ENCODE measurements around the gene LHFPL6. TPM values are rescaled to one million over a fixed set of nuclear protein-coding genes. Genes with fewer than 3 reads are reported as not detected.

Gene LHFPL6
- total RNA-seq, 2 donors from 2014 or later: 0.53 to 2.8 TPM

DNA sequence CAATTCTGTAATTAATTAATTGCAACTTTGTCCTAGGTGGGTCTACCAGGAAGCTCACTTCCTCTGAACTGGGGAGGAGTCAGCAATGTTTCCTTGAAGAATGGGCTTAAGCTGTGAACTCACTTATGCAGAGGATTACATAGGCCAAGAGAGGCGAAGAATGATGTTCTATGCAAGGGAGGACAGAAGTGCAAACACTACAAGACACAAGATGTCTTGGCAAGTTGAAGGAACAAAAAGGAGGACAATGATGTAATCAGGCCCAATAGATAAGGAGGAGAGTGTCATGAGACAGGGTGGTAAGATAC lies 275.9 kb downstream of the LHFPL6 start:
- no peak overlapping the region for H3K4me3 Mint-ChIP-seq
- peaks cover 3% of the 10 kb centered on the region for H3K4me1 Mint-ChIP-seq
- H3K27me3 Mint-ChIP-seq (ENCODE audit: insufficient read depth): peaks cover 10% of the 10 kb centered on the region
- DNase-seq: no peak
- H3K9me3 Mint-ChIP-seq: peaks cover 3% of the 10 kb centered on the region
- WGBS, 2 experiments (ENCODE audit: insufficient coverage in 1 of 2, insufficient read length in 1 of 2): 88 to 100% methylated on average over 1 of the region's 1 CpG
- no peaks in the 10 kb centered on the region for H3K4me1 ChIP-seq (ENCODE audit: control insufficient read depth, insufficient read depth, low read length)
- no peak overlapping the region for H3K27ac Mint-ChIP-seq
- H3K36me3 Mint-ChIP-seq (ENCODE audit: low read depth): no peaks in the 10 kb centered on the region
- H3K4me3 ChIP-seq (ENCODE audit: low read length): no peak overlapping the region
- no peaks in the 10 kb centered on the region for H3K36me3 ChIP-seq (ENCODE audit: control insufficient read depth, insufficient read depth, low read length)
- H3K9me3 ChIP-seq (ENCODE audit: control insufficient read depth, low read length): peaks cover 6% of the 10 kb centered on the region
- no peaks in the 10 kb centered on the region for H3K27me3 ChIP-seq (ENCODE audit: control insufficient read depth, insufficient read depth, low read length, poor library complexity, severe bottlenecking)
- H3K27ac ChIP-seq (ENCODE audit: low read depth, low read length): no peak overlapping the region
- no peak overlapping the region for H3K9ac ChIP-seq (ENCODE audit: extremely low read depth, low read length, poor library complexity, severe bottlenecking)
- TF ChIP-seq, protein P1, sequence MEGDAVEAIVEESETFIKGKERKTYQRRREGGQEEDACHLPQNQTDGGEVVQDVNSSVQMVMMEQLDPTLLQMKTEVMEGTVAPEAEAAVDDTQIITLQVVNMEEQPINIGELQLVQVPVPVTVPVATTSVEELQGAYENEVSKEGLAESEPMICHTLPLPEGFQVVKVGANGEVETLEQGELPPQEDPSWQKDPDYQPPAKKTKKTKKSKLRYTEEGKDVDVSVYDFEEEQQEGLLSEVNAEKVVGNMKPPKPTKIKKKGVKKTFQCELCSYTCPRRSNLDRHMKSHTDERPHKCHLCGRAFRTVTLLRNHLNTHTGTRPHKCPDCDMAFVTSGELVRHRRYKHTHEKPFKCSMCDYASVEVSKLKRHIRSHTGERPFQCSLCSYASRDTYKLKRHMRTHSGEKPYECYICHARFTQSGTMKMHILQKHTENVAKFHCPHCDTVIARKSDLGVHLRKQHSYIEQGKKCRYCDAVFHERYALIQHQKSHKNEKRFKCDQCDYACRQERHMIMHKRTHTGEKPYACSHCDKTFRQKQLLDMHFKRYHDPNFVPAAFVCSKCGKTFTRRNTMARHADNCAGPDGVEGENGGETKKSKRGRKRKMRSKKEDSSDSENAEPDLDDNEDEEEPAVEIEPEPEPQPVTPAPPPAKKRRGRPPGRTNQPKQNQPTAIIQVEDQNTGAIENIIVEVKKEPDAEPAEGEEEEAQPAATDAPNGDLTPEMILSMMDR (conservative IDR thresholded peaks at IDR 0.05): no peak

DNA sequence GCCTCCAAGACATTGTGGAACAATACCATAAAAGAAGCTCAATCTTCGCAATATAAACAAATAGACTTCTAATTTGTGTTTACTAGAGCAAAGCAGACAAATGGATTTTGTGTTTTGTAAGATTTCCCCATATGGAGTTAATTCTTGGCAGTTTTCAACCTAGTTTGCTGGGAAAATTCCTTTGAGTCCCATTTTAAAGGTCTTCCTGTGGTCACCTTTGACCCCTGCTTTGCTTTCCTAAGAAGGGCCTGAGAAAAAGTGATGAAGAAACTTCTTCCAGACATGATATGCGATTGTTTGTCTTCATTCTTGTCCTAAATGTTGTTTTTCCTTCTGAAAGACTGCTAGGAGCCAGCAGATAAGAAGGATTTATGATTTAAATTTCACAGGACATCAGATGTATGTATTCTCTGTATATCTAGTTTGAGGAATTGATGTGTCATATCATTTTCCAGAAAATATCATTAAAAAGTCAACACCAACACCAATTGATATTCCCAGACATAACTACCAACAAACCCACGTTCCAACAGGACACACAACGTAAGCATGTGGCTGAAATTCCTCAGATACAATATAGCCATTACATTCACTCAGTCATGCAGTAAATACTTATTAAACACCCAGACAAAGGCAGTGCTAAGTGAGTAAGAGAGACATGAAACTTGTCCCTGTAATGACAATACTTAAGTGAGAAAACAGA lies 276.4 kb downstream of the LHFPL6 start:
- no peak overlapping the region for H3K4me3 ChIP-seq (ENCODE audit: low read length)
- no peak for DNase-seq
- H3K9ac ChIP-seq (ENCODE audit: extremely low read depth, low read length, poor library complexity, severe bottlenecking): no peak overlapping the region
- Mint-ChIP-seq H3K27me3 (ENCODE audit: insufficient read depth) (peaks cover 7% of the 10 kb centered on the region), H3K4me1 (peaks cover 3% of the 10 kb centered on the region), H3K36me3 (ENCODE audit: low read depth) (no peaks in the 10 kb centered on the region), H3K4me3 (no peak overlapping the region), H3K27ac (no peak overlapping the region), H3K9me3 (peaks cover 3% of the 10 kb centered on the region)
- no peaks in the 10 kb centered on the region for H3K27me3 ChIP-seq (ENCODE audit: control insufficient read depth, insufficient read depth, low read length, poor library complexity, severe bottlenecking)
- no peaks in the 10 kb centered on the region for H3K36me3 ChIP-seq (ENCODE audit: control insufficient read depth, insufficient read depth, low read length)
- TF ChIP-seq, protein P1 (conservative IDR thresholded peaks at IDR 0.05): no peak
- peaks cover 6% of the 10 kb centered on the region for H3K9me3 ChIP-seq (ENCODE audit: control insufficient read depth, low read length)
- WGBS, 2 experiments (ENCODE audit: insufficient coverage in 1 of 2, insufficient read length in 1 of 2): 70 to 89% methylated on average over 2 to 4 of the region's 4 CpGs
- no peaks in the 10 kb centered on the region for H3K4me1 ChIP-seq (ENCODE audit: control insufficient read depth, insufficient read depth, low read length)
- H3K27ac ChIP-seq (ENCODE audit: low read depth, low read length): no peak overlapping the region

DNA sequence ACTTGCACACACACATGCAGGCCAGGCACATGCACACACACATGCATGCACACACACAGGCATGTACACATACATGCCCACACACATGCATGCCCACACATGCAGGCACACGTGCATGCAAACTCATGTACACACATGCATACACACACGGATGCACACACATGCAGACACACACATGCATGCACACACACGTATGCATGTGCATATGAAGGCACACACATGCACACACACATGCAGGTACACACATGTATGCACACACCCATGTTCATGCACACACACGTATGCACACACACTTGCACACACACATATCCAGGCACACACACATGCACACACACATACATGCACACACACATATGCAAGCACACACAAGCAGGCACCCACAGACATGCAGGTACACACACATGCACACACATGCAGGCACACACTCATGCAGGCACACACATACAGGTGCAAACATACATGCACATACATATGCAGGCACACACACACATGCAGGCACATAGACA lies 278.1 kb downstream of the LHFPL6 start:
- Mint-ChIP-seq H3K4me3 (no peak overlapping the region), H3K4me1 (peaks cover 3% of the 10 kb centered on the region), H3K9me3 (peaks cover under 1% of the 10 kb centered on the region), H3K27me3 (ENCODE audit: insufficient read depth) (peaks cover 9% of the 10 kb centered on the region), H3K27ac (no peak overlapping the region), H3K36me3 (ENCODE audit: low read depth) (no peaks in the 10 kb centered on the region)
- Histone ChIP-seq H3K27ac (ENCODE audit: low read depth, low read length) (no peak overlapping the region), H3K4me1 (ENCODE audit: control insufficient read depth, insufficient read depth, low read length) (no peaks in the 10 kb centered on the region), H3K9ac (ENCODE audit: extremely low read depth, low read length, poor library complexity, severe bottlenecking) (no peak overlapping the region), H3K4me3 (ENCODE audit: low read length) (no peak overlapping the region), H3K9me3 (ENCODE audit: control insufficient read depth, low read length) (no peaks in the 10 kb centered on the region), H3K27me3 (ENCODE audit: control insufficient read depth, insufficient read depth, low read length, poor library complexity, severe bottlenecking) (no peaks in the 10 kb centered on the region), H3K36me3 (ENCODE audit: control insufficient read depth, insufficient read depth, low read length) (no peaks in the 10 kb centered on the region)
- no peak for DNase-seq
- TF ChIP-seq, protein P1 (conservative IDR thresholded peaks at IDR 0.05): no peak
- 84 to 86% methylated on average over 4 of the region's 4 CpGs for WGBS, 2 experiments (ENCODE audit: insufficient coverage in 1 of 2, insufficient read length in 1 of 2)
